UCSD-AML1 (cell line): ENCODE data around the gene METTL15.
"Not testable (repeated sequence)": the region's sequence is repeated elsewhere in the genome, so short reads cannot be mapped to it uniquely, and the experiment has no call there.

ENCODE experiments used
- DNase-seq: peaks from one replicate; lab custom pipeline; 2025; ENCODE audit not compliant: unreplicated experiment; lab: John Stamatoyannopoulos, UW

The METTL15 gene

GRCh38 chr11:28107750-28108618 is at the start of gene METTL15, which contains the start of gene KIF18A:
Gene METTL15 (plus strand): TSS chr11:28108388. CDS start chr11:28113335, 4,947 bp downstream.
Gene KIF18A (minus strand): TSS chr11:28108156. CDS start chr11:28097947, 10,209 bp downstream.
- DNase-seq: peak; percentile 100

- DNase-seq: no peak
These were observed 36.9 kb upstream of the METTL15 start for GRCh38 chr11:28071305-28071704.

GRCh38 chr11:28072321-28072720 is 35.9 kb upstream of the METTL15 start:
- no peak for DNase-seq

GRCh38 chr11:28077521-28077920 is 30.7 kb upstream of the METTL15 start:
- DNase-seq: no peak

GRCh38 chr11:28083118-28083517 is 25.1 kb upstream of the METTL15 start:
- no peak for DNase-seq

- no peak for DNase-seq
These were observed 21.6 kb upstream of the METTL15 start for GRCh38 chr11:28086569-28086968.

- DNase-seq: not testable (repeated sequence)
These were observed 21.0 kb upstream of the METTL15 start for GRCh38 chr11:28087192-28087591.

- not testable (repeated sequence) for DNase-seq
These were observed 20.5 kb upstream of the METTL15 start for GRCh38 chr11:28087693-28088092.

GRCh38 chr11:28089378-28089777 is 18.8 kb upstream of the METTL15 start:
- no peak for DNase-seq

- no peak for DNase-seq
These were observed 18.0 kb upstream of the METTL15 start for GRCh38 chr11:28090052-28090749.

GRCh38 chr11:28092786-28093185 is 15.4 kb upstream of the METTL15 start:
- no peak for DNase-seq

- no peak for DNase-seq
These were observed 9.9 kb upstream of the METTL15 start for GRCh38 chr11:28098257-28098656.

- no peak for DNase-seq
These were observed 8.5 kb upstream of the METTL15 start for GRCh38 chr11:28099715-28100114.

- no peak for DNase-seq
These were observed 7.5 kb upstream of the METTL15 start for GRCh38 chr11:28100665-28101064.

GRCh38 chr11:28102300-28102699 is 5.9 kb upstream of the METTL15 start:
- DNase-seq: not testable (repeated sequence)

- no peak for DNase-seq
These were observed 3.8 kb upstream of the METTL15 start for GRCh38 chr11:28104425-28104824.

GRCh38 chr11:28104984-28105383 is 3.2 kb upstream of the METTL15 start:
- no peak for DNase-seq

GRCh38 chr11:28105869-28106268 is 2.3 kb upstream of the METTL15 start:
- no peak for DNase-seq

GRCh38 chr11:28106353-28107043 is 1.7 kb upstream of the METTL15 start:
- no peak for DNase-seq

- DNase-seq: peak; percentile 27
These were observed 918 bp upstream of the METTL15 start for GRCh38 chr11:28107191-28107749.

GRCh38 chr11:28108958-28109357 is 770 bp downstream of the METTL15 start:
- DNase-seq: no peak
